Spinal cord (tissue), 10 donors: Measurements from ENCODE around the gene GSTT4. TPM values are rescaled to one million over a fixed set of nuclear protein-coding genes. Genes with fewer than 3 reads are reported as not detected.
A peak's percentile ranks its signal among the peaks of the same experiment; 100 is the strongest.

Source experiments
- DNase-seq, 6 donors: peaks; one replicate each; pipeline versions ENCODE4 v3.0.0 to v3.0.0-alpha.2; 2013 to 2015; ENCODE audit warnings: low spot score in 6 of 6, low read depth in 4 of 6
- H3K27ac ChIP-seq: one replicate; pipeline ENCODE4 v1.5.1; 2013; ENCODE audit warnings: low read depth, low read length, control low read depth
- H3K27me3 ChIP-seq: one replicate; pipeline ENCODE4 v1.6.1; 2013; ENCODE audit warnings: low read length; ENCODE audit not compliant: control insufficient read depth, insufficient read depth
- H3K36me3 ChIP-seq: one replicate; pipeline ENCODE4 v1.6.1; 2013; ENCODE audit warnings: low read length; ENCODE audit not compliant: control insufficient read depth, insufficient read depth
- H3K4me1 ChIP-seq: one replicate; pipeline ENCODE4 v1.6.1; 2013; ENCODE audit warnings: low read length; ENCODE audit not compliant: control insufficient read depth, insufficient read depth
- H3K4me3 ChIP-seq: one replicate; pipeline ENCODE4 v1.5.1; 2013; ENCODE audit warnings: low read depth, low read length, control low read depth
- H3K9me3 ChIP-seq: one replicate; pipeline ENCODE4 v1.6.1; 2013; ENCODE audit warnings: low read length; ENCODE audit not compliant: control insufficient read depth, insufficient read depth
- WGBS: methylation state at CpG from one replicate; pipeline ENCODE4 v1.1.5; 2013; ENCODE audit warnings: missing lambda C conversion rate; ENCODE audit not compliant: insufficient coverage; 5-methylcytosine and 5-hydroxymethylcytosine counted together
- polyA plus RNA-seq, 2 donors: library from polyadenylated mRNA; unstranded; fragments of 120-200 nt; gene quantifications; one replicate each; pipeline ENCODE4 v1.2.1, GENCODE V29; 2013; ENCODE audit not compliant: insufficient read length in 2 of 2
- total RNA-seq, 2 donors: library from RNA; depleted of rRNA in 1 of 2; stranded (reverse); fragments of 120-200 nt in 1 of 2; fragments of >200 nt in 1 of 2; gene quantifications; one replicate each; pipeline versions ENCODE4 v1.2.3 to v1.2.4, GENCODE V29; 2013 to 2014
- donor health status: healthy.

Gene GSTT4
- total and polyA plus RNA-seq, 4 donors = not detected

DNA sequence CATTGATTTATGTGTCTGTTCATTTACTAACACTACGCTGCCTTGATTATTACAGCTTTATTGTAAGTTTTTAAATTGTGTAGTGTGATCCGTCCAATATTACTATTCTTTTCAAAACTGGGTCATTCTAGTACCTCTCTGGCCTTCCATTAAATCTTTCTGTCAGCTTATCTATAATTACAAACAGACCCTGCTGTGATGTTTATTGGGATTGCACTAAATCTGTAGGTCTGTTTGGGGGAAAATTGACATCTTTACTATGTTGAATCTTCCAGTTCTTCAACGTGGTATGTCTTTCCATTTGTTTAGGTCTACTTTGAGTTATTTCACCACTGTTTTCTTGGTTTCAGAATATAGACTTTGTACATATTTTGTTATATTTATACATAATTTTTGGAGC is 21.5 kb upstream of the GSTT4 start:
- no peak overlapping the region for H3K27ac ChIP-seq
- no peaks in the 10 kb centered on the region for H3K4me1 ChIP-seq
- H3K36me3 ChIP-seq = peaks cover 5% of the 10 kb centered on the region
- H3K4me3 ChIP-seq = no peak overlapping the region
- no peaks in the 10 kb centered on the region for H3K9me3 ChIP-seq
- DNase-seq = no peak
- no CpG with 5 or more reads among the region's 3 CpGs for WGBS
- no peaks in the 10 kb centered on the region for H3K27me3 ChIP-seq

DNA sequence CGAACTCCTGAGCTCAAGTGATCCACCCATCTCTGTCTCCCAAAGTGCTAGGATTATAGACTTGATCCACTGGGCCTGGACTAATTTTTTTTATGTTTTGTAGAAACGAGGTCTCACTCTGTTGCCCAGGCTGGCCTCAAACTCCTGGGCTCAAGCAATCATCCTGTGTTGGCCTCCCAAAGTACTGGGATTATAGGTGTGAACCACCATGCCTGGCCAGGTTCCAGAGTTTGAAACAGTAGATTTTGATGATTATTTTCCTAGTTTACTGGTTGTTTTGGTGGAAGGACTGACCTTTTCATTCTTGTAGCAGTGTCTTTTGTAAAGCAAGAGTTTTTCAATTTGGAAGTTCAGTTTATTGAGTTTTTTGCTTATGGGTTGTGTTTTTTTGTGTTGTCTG is 20.8 kb upstream of the GSTT4 start:
- H3K4me3 ChIP-seq = no peak overlapping the region
- no peak for DNase-seq
- H3K27me3 ChIP-seq = no peaks in the 10 kb centered on the region
- no peak overlapping the region for H3K27ac ChIP-seq
- no peaks in the 10 kb centered on the region for H3K4me1 ChIP-seq
- H3K9me3 ChIP-seq = no peaks in the 10 kb centered on the region
- H3K36me3 ChIP-seq = peaks cover 5% of the 10 kb centered on the region
- no CpG with 5 or more reads among the region's 2 CpGs for WGBS

DNA sequence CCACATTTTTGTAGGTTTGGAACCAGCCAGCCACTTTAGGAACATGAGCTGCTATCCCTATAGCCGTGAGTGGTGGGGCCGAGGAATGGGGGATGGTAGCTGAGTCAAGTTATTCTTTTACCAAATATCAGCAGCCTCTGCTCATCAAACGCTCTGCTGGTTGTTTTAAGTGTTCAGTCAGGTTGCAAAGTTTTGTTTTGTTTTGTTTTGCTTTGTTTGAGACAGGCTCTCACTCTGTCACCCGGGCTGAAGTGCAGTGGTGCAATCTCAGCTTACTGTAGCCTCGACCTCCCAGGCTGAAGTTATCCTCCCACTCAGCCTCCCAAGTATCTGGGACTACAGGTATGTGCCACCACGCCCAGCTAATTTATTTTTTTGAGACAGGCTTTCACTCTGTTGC is 20.2 kb upstream of the GSTT4 start:
- 84% methylated on average over 3 of the region's 6 CpGs for WGBS
- Histone ChIP-seq H3K4me1 (no peaks in the 10 kb centered on the region), H3K27me3 (no peaks in the 10 kb centered on the region), H3K4me3 (no peak overlapping the region), H3K9me3 (no peaks in the 10 kb centered on the region), H3K36me3 (peaks cover 5% of the 10 kb centered on the region), H3K27ac (no peak overlapping the region)
- no peak for DNase-seq

DNA sequence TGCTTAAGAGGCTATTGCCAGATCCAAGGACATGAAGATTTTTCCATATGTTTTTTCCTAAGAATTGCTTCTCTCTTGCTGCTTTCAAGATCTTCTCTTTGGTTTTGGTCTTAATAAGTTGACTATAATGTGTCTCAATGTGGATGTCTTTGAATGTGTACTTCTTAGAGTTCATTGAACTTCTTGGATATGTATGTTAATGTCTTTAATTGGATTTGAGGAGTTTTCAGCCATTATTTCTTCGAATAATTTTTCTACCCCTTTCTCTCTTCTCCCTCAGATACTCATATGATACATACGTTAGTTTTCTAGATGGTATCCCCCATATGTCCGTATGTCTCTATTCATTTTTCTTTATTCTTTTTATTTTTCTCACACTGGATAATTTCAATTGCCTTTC is 19.1 kb upstream of the GSTT4 start:
- H3K27ac ChIP-seq = no peak overlapping the region
- no peaks in the 10 kb centered on the region for H3K27me3 ChIP-seq
- no peak overlapping the region for H3K4me3 ChIP-seq
- H3K4me1 ChIP-seq = no peaks in the 10 kb centered on the region
- DNase-seq = no peak
- WGBS = 100% methylated on average over 2 of the region's 3 CpGs
- peaks cover 5% of the 10 kb centered on the region for H3K36me3 ChIP-seq
- H3K9me3 ChIP-seq = no peaks in the 10 kb centered on the region

DNA sequence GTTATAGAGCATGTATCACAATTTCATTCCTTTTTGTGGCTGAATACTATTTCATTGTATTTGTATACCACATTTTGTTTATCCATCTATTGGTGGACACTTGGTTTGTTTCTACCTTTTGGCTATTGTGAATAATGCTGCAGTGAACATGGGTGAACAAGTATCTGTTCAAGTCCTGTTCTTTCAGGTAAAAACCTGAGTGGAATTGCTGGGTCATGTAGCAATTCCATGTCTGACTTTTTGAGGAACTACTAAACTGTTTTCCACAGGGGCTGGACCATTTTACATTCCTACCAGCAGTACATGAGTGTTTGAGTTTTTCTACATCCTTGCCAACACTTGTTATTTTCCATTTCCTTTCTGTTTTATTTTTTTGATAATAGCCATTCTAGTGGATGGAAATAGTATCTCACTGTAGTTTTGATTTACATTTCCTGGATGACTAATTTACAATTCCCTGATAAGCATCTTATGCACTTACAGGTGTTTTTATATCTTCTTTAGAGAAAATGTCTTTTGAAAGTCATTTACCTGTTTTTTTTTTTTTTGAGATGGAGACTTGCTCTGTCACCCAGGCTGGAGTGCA is 18.0 kb upstream of the GSTT4 start:
- H3K36me3 ChIP-seq = peaks cover 5% of the 10 kb centered on the region
- no peaks in the 10 kb centered on the region for H3K4me1 ChIP-seq
- no peaks in the 10 kb centered on the region for H3K27me3 ChIP-seq
- no peak overlapping the region for H3K4me3 ChIP-seq
- DNase-seq = no peak
- no peaks in the 10 kb centered on the region for H3K9me3 ChIP-seq
- H3K27ac ChIP-seq = no peak overlapping the region

DNA sequence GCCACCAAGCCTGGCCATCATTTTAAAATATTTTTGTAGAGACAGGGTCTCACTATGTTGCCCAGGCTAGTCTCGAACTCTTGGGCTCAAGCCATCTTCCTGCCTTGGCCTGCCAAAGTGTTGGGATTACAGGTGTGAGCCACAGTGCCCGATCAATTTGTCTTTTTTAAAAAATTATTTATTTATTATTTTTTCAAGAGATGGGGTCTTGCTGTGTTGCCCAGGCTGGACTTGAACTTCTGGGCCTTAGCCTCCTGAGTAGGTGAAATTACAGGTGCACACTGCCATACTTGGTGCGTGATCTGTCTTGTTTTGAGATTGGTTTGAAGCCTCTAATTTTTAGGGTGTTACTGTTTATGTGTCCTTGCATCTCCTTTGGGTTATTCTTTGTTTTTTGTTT is 16.1 kb upstream of the GSTT4 start:
- no peaks in the 10 kb centered on the region for H3K4me1 ChIP-seq
- no peak overlapping the region for H3K4me3 ChIP-seq
- H3K27ac ChIP-seq = no peak overlapping the region
- no peak for DNase-seq
- no peaks in the 10 kb centered on the region for H3K27me3 ChIP-seq
- WGBS = 100% methylated on average over 2 of the region's 3 CpGs
- H3K36me3 ChIP-seq = peaks cover 5% of the 10 kb centered on the region
- H3K9me3 ChIP-seq = no peaks in the 10 kb centered on the region

DNA sequence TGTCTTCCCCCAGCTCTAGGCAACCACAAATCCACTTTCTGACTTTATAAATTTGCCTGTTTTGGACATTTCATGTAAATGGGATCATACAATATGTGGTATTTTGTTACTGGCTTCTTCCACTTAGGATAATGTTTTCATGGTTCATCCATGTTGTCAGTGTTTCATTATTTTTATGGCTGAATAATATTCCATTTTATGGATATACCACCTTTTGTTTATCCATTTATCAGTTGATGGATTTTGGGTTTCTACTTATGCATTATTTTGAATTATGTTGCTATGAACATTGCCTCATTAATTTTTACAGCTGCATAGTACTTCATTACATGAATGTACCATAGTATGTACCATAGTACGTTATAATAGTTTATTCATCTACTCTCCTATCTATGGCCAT is 10.9 kb upstream of the GSTT4 start:
- Histone ChIP-seq H3K9me3 (peaks cover 2% of the 10 kb centered on the region), H3K27me3 (no peaks in the 10 kb centered on the region), H3K4me3 (no peak overlapping the region), H3K4me1 (peaks cover 15% of the 10 kb centered on the region), H3K27ac (no peak overlapping the region), H3K36me3 (no peaks in the 10 kb centered on the region)
- no peak for DNase-seq
- WGBS = no CpG with 5 or more reads among the region's 1 CpG

DNA sequence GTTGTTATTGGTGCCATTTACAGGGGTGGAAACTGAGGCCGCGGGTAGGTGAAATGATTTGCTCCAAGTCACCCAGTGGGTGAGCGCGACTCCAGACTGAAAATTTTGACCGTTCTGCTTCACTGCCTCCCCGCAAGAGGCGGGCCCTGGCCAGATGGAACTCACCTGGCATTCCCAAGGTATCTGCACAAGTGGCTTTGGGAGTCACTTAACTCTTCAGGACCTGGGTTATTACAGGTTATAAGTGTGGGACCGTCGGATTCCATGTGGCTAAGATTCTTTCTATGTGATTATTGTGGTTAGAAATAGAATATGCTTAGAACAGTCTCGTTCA is 6.4 kb upstream of the GSTT4 start:
- DNase-seq = peak in 1 of 6 donors; percentile 9
- H3K4me3 ChIP-seq = peak overlapping the region; percentile 94
- H3K36me3 ChIP-seq = no peaks in the 10 kb centered on the region
- no peaks in the 10 kb centered on the region for H3K27me3 ChIP-seq
- WGBS = 0% methylated on average over 9 of the region's 10 CpGs
- H3K4me1 ChIP-seq = peaks cover 15% of the 10 kb centered on the region
- H3K9me3 ChIP-seq = peaks cover 2% of the 10 kb centered on the region
- peak overlapping the region; percentile 90 for H3K27ac ChIP-seq

DNA sequence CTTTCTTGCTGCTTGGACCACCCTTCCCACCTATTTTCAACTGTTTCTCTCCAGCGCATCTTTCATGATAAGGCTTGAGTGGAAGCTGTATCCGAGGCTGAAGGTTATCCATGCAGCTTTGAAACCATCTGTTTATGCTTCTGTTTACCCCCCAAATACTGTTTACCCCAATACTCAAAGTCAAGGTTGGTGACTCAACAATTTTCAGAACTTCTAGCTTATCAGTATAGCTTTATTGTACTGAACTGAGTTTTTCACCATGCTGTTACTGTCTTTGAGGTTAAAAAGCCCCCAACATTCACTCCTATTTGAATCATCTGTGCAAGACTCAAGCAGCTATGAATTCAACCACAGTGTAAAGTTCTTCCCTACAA is 4.8 kb upstream of the GSTT4 start:
- H3K9me3 ChIP-seq = no peaks in the 10 kb centered on the region
- no peak for DNase-seq
- H3K4me3 ChIP-seq = no peak overlapping the region
- no peaks in the 10 kb centered on the region for H3K36me3 ChIP-seq
- H3K4me1 ChIP-seq = peaks cover 20% of the 10 kb centered on the region
- no peaks in the 10 kb centered on the region for H3K27me3 ChIP-seq
- WGBS = 100% methylated on average over 1 of the region's 2 CpGs
- no peak overlapping the region for H3K27ac ChIP-seq

DNA sequence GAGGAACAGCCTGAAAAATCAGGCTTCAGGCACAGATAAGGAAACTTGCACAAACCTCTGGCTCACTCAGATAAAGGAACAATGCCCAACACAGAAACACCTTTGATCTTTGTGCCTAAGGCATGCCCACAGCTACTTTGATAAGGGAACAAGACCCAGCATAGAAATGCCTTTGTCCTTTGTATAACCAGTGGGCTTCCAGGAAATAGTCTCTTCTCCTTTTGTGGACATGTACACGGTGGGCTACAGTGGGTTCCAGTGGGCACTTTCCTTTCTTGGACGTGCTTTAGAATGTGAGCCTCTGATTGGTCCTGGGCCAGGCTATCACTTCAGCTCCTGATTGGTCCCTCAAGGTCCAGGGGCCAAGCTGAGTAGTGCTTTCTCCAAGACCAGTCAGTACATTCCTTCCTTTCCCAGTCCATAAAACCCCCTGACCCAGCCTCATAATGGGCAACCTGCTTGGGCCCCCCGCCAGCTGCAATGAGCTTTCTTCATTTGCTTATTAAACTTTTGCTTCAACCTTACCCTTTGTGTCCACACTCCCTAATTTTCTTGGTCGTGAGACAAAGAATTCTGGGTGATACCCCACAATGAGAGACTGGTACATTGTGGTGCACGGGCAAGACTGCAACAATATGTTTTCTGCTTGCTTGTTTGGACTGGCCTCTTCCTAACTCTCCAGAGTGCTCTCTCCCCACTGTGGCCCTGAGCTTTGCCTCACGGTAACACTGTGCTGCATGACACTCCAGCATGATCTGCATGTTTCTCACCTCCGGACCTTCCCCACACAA is 4.2 kb upstream of the GSTT4 start:
- H3K9me3 ChIP-seq = no peaks in the 10 kb centered on the region
- H3K4me1 ChIP-seq = peaks cover 21% of the 10 kb centered on the region
- no peak overlapping the region for H3K4me3 ChIP-seq
- 89% methylated on average over 7 of the region's 7 CpGs for WGBS
- H3K36me3 ChIP-seq = no peaks in the 10 kb centered on the region
- no peak overlapping the region for H3K27ac ChIP-seq
- no peak for DNase-seq
- H3K27me3 ChIP-seq = no peaks in the 10 kb centered on the region
